ENCODE measurements around the gene PMP22. TPM values are rescaled to one million over a fixed set of nuclear protein-coding genes. Genes with fewer than 3 reads are reported as not detected.

The PMP22 gene
- total RNA-seq, 8 experiments from 2014 or later: 0.46 to 106 (median 12.2) TPM

GRCh38 chr17:15270628-15271381, 5.7 kb upstream of the PMP22 start:
- no peak for ATAC-seq (replicated peaks in 6 of 8)
- H3K4me1 ChIP-seq (replicated peaks in 1 of 2): no peaks in the 10 kb centered on the region
- no peak overlapping the region for H3K4me3 ChIP-seq
- no peak overlapping the region for H3K27ac ChIP-seq
- in situ Hi-C loops (cut with MboI; ENCODE audit: low pct_unique_long_range_greater_than_20kb in 2 of 9, low sequenced_read_pairs in 9 of 9, unreplicated experiment in 9 of 9): loop anchor here in 3 of 9 experiments (25.0 kb wide), 3 partner anchors 166 to 716 kb away; partner anchors contain the start of genes TTC19 (in 1 of the 3) and ZSWIM7 (in 1 of the 3)
- WGBS, 10 experiments: 68 to 89% (median 75%) methylated on average over 1 to 6 of the region's 9 CpGs; no CpG with 5 or more reads in 2 of the 10 experiments

DNA sequence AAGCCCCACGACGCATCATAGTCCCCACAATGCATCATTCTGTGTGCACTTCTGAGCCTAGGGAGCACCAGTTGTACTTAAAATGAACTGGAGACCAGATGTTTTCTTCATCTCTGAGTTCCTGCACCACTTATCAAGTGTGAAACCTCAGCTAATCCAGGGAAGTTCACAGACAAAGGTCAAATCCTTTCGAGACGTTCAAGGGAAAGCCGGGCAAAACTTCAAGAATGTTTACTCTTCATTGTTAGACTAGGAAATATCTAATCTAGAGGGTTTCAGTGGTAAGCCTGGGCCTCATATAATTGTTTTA, 4.6 kb upstream of the PMP22 start:
- Histone ChIP-seq H3K4me3 (no peak overlapping the region), H3K27ac (no peak overlapping the region), H3K4me1 (replicated peaks in 1 of 2) (no peaks in the 10 kb centered on the region)
- in situ Hi-C loops (cut with MboI; ENCODE audit: low pct_unique_long_range_greater_than_20kb in 2 of 9, low sequenced_read_pairs in 9 of 9, unreplicated experiment in 9 of 9): loop anchor here in 3 of 9 experiments (25.0 kb wide), 3 partner anchors 168 to 718 kb away; partner anchors contain the start of genes TTC19 (in 1 of the 3) and ZSWIM7 (in 1 of the 3)
- WGBS, 10 experiments: 70 to 94% (median 85%) methylated on average over 2 to 5 of the region's 5 CpGs; no CpG with 5 or more reads in 1 of the 10 experiments
- ATAC-seq (replicated peaks in 6 of 8): no peak

- H3K4me3 ChIP-seq: no peak overlapping the region
- H3K27ac ChIP-seq: no peak overlapping the region
- in situ Hi-C loops (cut with MboI; ENCODE audit: low pct_unique_long_range_greater_than_20kb in 2 of 9, low sequenced_read_pairs in 9 of 9, unreplicated experiment in 9 of 9): loop anchor here in 3 of 9 experiments (25.0 kb wide), 3 partner anchors 168 to 718 kb away; partner anchors contain the start of genes TTC19 (in 1 of the 3) and ZSWIM7 (in 1 of the 3)
- WGBS, 10 experiments: 65 to 83% (median 73%) methylated on average over 1 to 7 of the region's 7 CpGs; no CpG with 5 or more reads in 2 of the 10 experiments
- ATAC-seq (replicated peaks in 6 of 8): no peak
- H3K4me1 ChIP-seq (replicated peaks in 1 of 2): no peaks in the 10 kb centered on the region
Observed at GRCh38 chr17:15269087-15269779, 4.1 kb upstream of the PMP22 start.

GRCh38 chr17:15268461-15268860, 3.3 kb upstream of the PMP22 start:
- no peak overlapping the region for H3K4me3 ChIP-seq
- ATAC-seq (replicated peaks in 6 of 8): no peak
- in situ Hi-C loops (cut with MboI; ENCODE audit: low pct_unique_long_range_greater_than_20kb in 2 of 9, low sequenced_read_pairs in 9 of 9, unreplicated experiment in 9 of 9): loop anchor here in 3 of 9 experiments (25.0 kb wide), 3 partner anchors 169 to 719 kb away; partner anchors contain the start of genes TTC19 (in 1 of the 3) and ZSWIM7 (in 1 of the 3)
- H3K4me1 ChIP-seq (replicated peaks in 1 of 2): peaks cover 0 to 3% of the 10 kb centered on the region in 2 donors
- 0 to 17% (median 0%) methylated on average over 1 of the region's 1 CpG; no CpG with 5 or more reads in 5 of the 10 experiments for WGBS, 10 experiments
- H3K27ac ChIP-seq: no peak overlapping the region

DNA sequence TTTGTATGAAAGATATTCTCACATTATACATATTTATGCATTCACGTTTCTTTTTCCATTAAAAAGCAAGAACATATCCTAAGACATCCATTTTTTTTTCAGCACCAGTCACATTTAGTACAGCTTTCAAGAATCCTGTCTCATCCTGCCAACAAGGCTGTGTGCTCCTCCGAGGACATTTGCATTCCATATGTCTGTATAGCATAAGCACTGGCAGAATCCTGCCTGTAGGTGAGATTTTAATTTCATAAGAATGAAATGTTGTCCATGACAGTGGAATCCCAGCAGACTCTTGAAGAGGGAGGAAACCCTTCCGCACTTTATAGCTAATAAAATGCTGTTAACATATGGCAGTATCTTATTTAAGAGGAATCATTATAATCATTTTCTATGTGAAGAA, 2.9 kb upstream of the PMP22 start:
- H3K4me3 ChIP-seq: no peak overlapping the region
- 24 to 79% (median 60%) methylated on average over 2 to 3 of the region's 3 CpGs; no CpG with 5 or more reads in 1 of the 10 experiments for WGBS, 10 experiments
- in situ Hi-C loops (cut with MboI; ENCODE audit: low pct_unique_long_range_greater_than_20kb in 2 of 9, low sequenced_read_pairs in 9 of 9, unreplicated experiment in 9 of 9): loop anchor here in 3 of 9 experiments (25.0 kb wide), 3 partner anchors 169 to 719 kb away; partner anchors contain the start of genes TTC19 (in 1 of the 3) and ZSWIM7 (in 1 of the 3)
- peaks cover 0 to 6% of the 10 kb centered on the region in 2 donors for H3K4me1 ChIP-seq (replicated peaks in 1 of 2)
- H3K27ac ChIP-seq: no peak overlapping the region
- ATAC-seq (replicated peaks in 6 of 8): no peak

GRCh38 chr17:15266325-15267125, 1.4 kb upstream of the PMP22 start:
- peak in 2 of 8 experiments; percentile 4 to 9 for ATAC-seq (replicated peaks in 6 of 8)
- Histone ChIP-seq H3K27ac (no peak overlapping the region), H3K4me1 (replicated peaks in 1 of 2) (peaks cover 0 to 6% of the 10 kb centered on the region in 2 donors), H3K4me3 (no peak overlapping the region)
- in situ Hi-C loops (cut with MboI; ENCODE audit: low pct_unique_long_range_greater_than_20kb in 2 of 9, low sequenced_read_pairs in 9 of 9, unreplicated experiment in 9 of 9): loop anchor here in 3 of 9 experiments (25.0 kb wide), 3 partner anchors 171 to 721 kb away; partner anchors contain the start of genes TTC19 (in 1 of the 3) and ZSWIM7 (in 1 of the 3)
- whole genome bisulfite sequencing, 10 experiments: 77 to 97% (median 86%) methylated on average over 1 to 8 of the region's 13 CpGs; no CpG with 5 or more reads in 2 of the 10 experiments

- H3K27ac ChIP-seq: no peak overlapping the region
- WGBS, 10 experiments: 29 to 88% (median 75%) methylated on average over 1 to 2 of the region's 2 CpGs; no CpG with 5 or more reads in 2 of the 10 experiments
- ATAC-seq (replicated peaks in 6 of 8): no peak
- H3K4me3 ChIP-seq: no peak overlapping the region
- H3K4me1 ChIP-seq (replicated peaks in 1 of 2): peaks cover 0 to 6% of the 10 kb centered on the region in 2 donors
- in situ Hi-C loops (cut with MboI; ENCODE audit: low pct_unique_long_range_greater_than_20kb in 2 of 9, low sequenced_read_pairs in 9 of 9, unreplicated experiment in 9 of 9): loop anchor here in 3 of 9 experiments (25.0 kb wide), 3 partner anchors 173 to 723 kb away; partner anchors contain the start of genes TTC19 (in 1 of the 3) and ZSWIM7 (in 1 of the 3)
Observed at GRCh38 chr17:15264542-15264941, 584 bp downstream of the PMP22 start.

DNA sequence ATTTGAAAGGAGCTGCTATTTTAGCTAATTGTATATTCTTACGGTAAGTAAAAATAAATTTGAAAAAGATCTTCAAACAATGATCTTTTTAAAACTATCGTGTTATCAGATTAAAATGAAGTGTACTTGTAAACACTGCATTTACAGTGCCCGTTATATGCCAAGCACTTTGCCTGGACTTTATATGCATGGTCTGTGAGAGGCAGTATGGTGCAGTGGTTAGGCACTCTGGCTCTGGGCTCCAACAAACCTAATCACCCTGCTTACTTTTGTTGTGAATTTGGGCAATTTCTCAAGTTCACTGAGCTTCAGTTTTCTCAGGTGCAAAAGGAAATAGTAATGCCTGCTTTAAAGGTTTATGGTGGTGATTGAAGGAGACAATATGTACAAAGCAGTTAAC, 1.4 kb downstream of the PMP22 start:
- Histone ChIP-seq H3K4me1 (replicated peaks in 1 of 2) (peaks cover 0 to 6% of the 10 kb centered on the region in 2 donors), H3K27ac (no peak overlapping the region), H3K4me3 (peak overlapping the region in 1 of 5 donors; percentile 30)
- WGBS, 10 experiments: 13 to 100% (median 43%) methylated on average over 1 to 3 of the region's 3 CpGs; no CpG with 5 or more reads in 1 of the 10 experiments
- no peak for ATAC-seq (replicated peaks in 6 of 8)
- in situ Hi-C loops (cut with MboI; ENCODE audit: low pct_unique_long_range_greater_than_20kb in 2 of 9, low sequenced_read_pairs in 9 of 9, unreplicated experiment in 9 of 9): loop anchor here in 3 of 9 experiments (25.0 kb wide), 3 partner anchors 174 to 724 kb away; partner anchors contain the start of genes TTC19 (in 1 of the 3) and ZSWIM7 (in 1 of the 3)

DNA sequence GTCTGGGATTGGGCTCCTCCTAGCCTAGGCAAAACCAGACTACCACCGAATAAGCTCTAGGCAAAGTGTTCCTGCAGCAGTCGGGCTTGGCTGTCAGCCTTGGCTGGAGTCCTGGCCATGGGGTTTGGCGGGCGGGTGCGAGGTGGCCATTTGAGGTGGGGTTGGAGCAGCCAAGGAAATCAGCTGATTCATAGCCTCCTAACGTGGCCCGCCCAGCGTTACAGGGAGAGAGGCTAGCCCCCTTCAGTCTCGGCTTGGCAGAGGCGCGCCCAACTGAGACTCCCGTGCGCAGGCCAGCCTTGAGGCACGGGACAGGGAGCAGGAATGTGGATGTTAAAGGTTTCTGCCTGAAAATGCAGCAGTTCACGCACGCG, 1.9 kb downstream of the PMP22 start:
- in situ Hi-C loops (cut with MboI; ENCODE audit: low pct_unique_long_range_greater_than_20kb in 2 of 9, low sequenced_read_pairs in 9 of 9, unreplicated experiment in 9 of 9): loop anchor here in 3 of 9 experiments (25.0 kb wide), 3 partner anchors 174 to 724 kb away; partner anchors contain the start of genes TTC19 (in 1 of the 3) and ZSWIM7 (in 1 of the 3)
- Histone ChIP-seq H3K4me3 (peak overlapping the region; percentile 18 to 45 (median 30)), H3K4me1 (replicated peaks in 1 of 2) (peaks cover 0 to 6% of the 10 kb centered on the region in 2 donors), H3K27ac (no peak overlapping the region)
- WGBS, 10 experiments: 0 to 11% (median 0%) methylated on average over 1 to 3 of the region's 17 CpGs; no CpG with 5 or more reads in 7 of the 10 experiments
- peak; percentile 3 to 39 (median 21) for ATAC-seq (replicated peaks in 6 of 8)

DNA sequence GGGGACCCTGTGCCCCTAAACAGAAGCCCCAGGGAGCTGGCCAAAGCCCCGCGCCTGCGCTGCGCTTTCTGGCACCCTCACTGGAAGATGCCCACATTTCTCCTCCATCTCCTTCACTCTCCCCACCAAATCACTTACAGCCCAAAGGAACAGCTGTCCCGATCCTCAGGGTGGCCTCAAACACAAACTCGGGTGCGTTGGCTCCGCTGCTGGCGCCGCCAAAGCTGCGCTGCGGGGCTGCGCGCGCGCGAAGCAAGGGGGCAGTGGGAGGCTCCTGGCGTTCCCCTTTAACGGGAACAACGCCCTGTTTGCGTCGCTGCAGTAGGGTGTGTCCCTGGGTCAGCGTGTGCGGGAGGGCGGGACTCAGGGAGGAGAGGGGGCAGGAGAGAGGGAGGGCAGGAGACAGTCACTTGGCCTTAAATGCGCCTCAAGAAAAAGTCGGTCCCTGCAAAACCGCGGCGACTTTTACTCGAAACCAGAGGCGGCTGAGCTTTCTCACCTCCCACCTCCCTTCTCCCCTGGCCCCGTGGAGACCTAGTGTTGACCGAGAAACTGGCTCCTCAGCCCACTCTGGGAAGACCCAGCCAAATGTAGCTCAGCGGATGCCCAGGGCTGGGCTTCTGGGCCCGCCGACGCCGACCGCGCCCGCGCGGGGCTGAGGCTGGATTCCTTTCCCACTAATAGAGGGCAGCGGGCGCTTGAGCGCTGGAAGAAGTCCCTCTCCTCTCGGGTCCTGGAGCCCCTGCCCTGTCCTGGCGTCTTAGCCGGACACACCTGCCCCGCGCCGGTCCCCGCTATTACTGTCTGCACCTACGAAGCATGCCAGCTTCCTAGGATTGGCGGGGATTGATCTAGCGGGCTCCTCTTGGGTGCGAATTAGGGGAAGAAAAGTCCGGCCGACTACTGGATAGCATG, 2.6 kb downstream of the PMP22 start:
- peak overlapping the region; percentile 18 to 45 (median 30) for H3K4me3 ChIP-seq
- no peak overlapping the region for H3K27ac ChIP-seq
- peaks cover 0 to 6% of the 10 kb centered on the region in 2 donors for H3K4me1 ChIP-seq (replicated peaks in 1 of 2)
- peak; percentile 33 to 65 (median 58) for ATAC-seq (replicated peaks in 6 of 8)
- 0 to 6% (median 1%) methylated on average over 2 to 21 of the region's 60 CpGs; no CpG with 5 or more reads in 4 of the 10 experiments for WGBS, 10 experiments
- in situ Hi-C loops (cut with MboI; ENCODE audit: low pct_unique_long_range_greater_than_20kb in 2 of 9, low sequenced_read_pairs in 9 of 9, unreplicated experiment in 9 of 9): loop anchor here in 3 of 9 experiments (25.0 kb wide), 3 partner anchors 175 to 725 kb away; partner anchors contain the start of genes TTC19 (in 1 of the 3) and ZSWIM7 (in 1 of the 3)

DNA sequence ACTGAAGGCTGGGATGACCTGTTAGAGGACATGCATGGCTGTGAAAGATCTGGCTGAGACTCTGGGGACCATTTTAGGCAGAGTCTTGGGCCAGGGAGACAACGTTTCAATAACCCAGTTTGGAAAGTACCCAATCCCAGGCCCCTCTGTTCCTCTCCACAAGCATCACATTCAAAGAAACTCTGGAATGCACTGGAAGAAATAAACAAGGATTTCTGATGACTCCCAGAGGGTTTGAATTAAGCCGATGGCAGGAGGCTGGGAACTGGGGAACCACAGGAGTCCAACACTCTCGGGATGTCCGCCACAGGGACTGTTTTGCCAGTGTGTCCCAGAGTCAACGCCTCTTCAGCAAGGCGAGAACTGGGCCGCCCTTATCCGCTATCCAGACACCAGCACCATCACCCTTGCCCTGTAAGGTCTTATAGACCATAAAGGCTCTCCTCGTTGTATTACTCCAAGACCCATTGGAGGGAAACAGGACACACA, 3.3 kb downstream of the PMP22 start:
- peak in 2 of 8 experiments; percentile 0 to 1 for ATAC-seq (replicated peaks in 6 of 8)
- H3K27ac ChIP-seq: no peak overlapping the region
- in situ Hi-C loops (cut with MboI; ENCODE audit: low pct_unique_long_range_greater_than_20kb in 2 of 9, low sequenced_read_pairs in 9 of 9, unreplicated experiment in 9 of 9): loop anchor here in 3 of 9 experiments (25.0 kb wide), 3 partner anchors 175 to 725 kb away; partner anchors contain the start of genes TTC19 (in 1 of the 3) and ZSWIM7 (in 1 of the 3)
- peak overlapping the region in 3 of 5 donors; percentile 40 to 49 (median 45) for H3K4me3 ChIP-seq
- H3K4me1 ChIP-seq (replicated peaks in 1 of 2): peaks cover 0 to 6% of the 10 kb centered on the region in 2 donors
- 0 to 17% (median 0%) methylated on average over 1 to 3 of the region's 9 CpGs; no CpG with 5 or more reads in 3 of the 10 experiments for WGBS, 10 experiments

Measured in motor neuron (in vitro differentiated cells).